Neural cell (in vitro differentiated cells): Measurements from ENCODE around the gene VPS41.

Source experiments
- CTCF ChIP-seq: fragments of 450-650 bp; IDR thresholded peaks from 2 replicates; pipeline ENCODE4 v1.5.1; 2014; ENCODE audit warnings: antibody characterized with exemption, mild to moderate bottlenecking, moderate library complexity; ENCODE audit not compliant: poor library complexity, severe bottlenecking
- EP300 ChIP-seq: fragments of 450-650 bp; conservative IDR thresholded peaks from 2 replicates; pipeline ENCODE4 v1.6.1; 2014; ENCODE audit warnings: antibody characterized with exemption, mild to moderate bottlenecking, moderate library complexity; ENCODE audit not compliant: poor library complexity, severe bottlenecking
- EZH2 ChIP-seq: fragments of 200-600, 300-800 bp; shearing (Covaris generic), sonication (generic); IDR thresholded peaks from 2 replicates; pipeline ENCODE4 v1.6.1; 2014; ENCODE audit warnings: antibody characterized with exemption, low read length, borderline replicate concordance, mild to moderate bottlenecking; ENCODE audit not compliant: insufficient read depth, poor library complexity, severe bottlenecking
- POLR2AphosphoS5 ChIP-seq: IDR thresholded peaks from 2 replicates; pipeline ENCODE4 v1.6.1; 2012
- RAD21 ChIP-seq: fragments of 450-650 bp; conservative IDR thresholded peaks from 2 replicates; pipeline ENCODE4 v1.6.1; 2014; ENCODE audit warnings: antibody characterized with exemption, mild to moderate bottlenecking, moderate library complexity
- SMC3 ChIP-seq: fragments of 450-650 bp; conservative IDR thresholded peaks from 2 replicates; pipeline ENCODE4 v1.6.1; 2014; ENCODE audit warnings: antibody characterized with exemption, mild to moderate bottlenecking, moderate library complexity; ENCODE audit not compliant: poor library complexity
- TAF1 ChIP-seq: IDR thresholded peaks from 2 replicates; pipeline ENCODE4 v1.6.1; 2012; ENCODE audit warnings: low read depth

GRCh38 chr7:38855386-38855785 lies 53.6 kb downstream of the VPS41 start:
- TF ChIP-seq CTCF (no peak), POLR2AphosphoS5 (no peak), RAD21 (no peak), EP300 (no peak), TAF1 (no peak), SMC3 (no peak), EZH2 (no peak)
